Adrenal gland (tissue), 5 donors: ENCODE results near the gene PLAAT1.

Experiments
- CTCF ChIP-seq, 6 experiments: fragments of 450-650 bp in 4 of 6; fragments of 200-600 bp in 2 of 6; sonication (generic) in 1 of 6; IDR thresholded peaks; 1 replicate in 5 of 6; 2 replicates in 1 of 6; pipeline versions ENCODE4 v1.5.1 to v1.8.0; 2016 to 2021; ENCODE audit warnings: antibody characterized with exemption in 6 of 6, mild to moderate bottlenecking in 2 of 6, moderate library complexity in 1 of 6
- POLR2A ChIP-seq, 2 donors: fragments of 450-650 bp; IDR thresholded peaks; one replicate each; pipeline ENCODE4 v1.6.1; 2017; ENCODE audit warnings: antibody characterized with exemption in 2 of 2, mild to moderate bottlenecking in 2 of 2, moderate library complexity in 1 of 2
- donor health status: DM: no; HTN: no; CAD: no.

- no peak for TF ChIP-seq CTCF (IDR thresholded peaks at IDR 0.05)
- no peak for TF ChIP-seq POLR2A (IDR thresholded peaks at IDR 0.05)
Measured at GRCh38 chr3:193236599-193236998, 4.4 kb upstream of the PLAAT1 start.
